Activated T-cell treated with anti-CD3 and anti-CD28 coated beads, Interleukin-2, amount 50 U/mL, for 1 hour (primary cell): ENCODE data around the gene FAM110D.

Source experiments
- DNase-seq: peaks from one replicate; pipeline ENCODE4 v3.0.0-alpha.2; 2020

Gene FAM110D

GRCh38 chr1:26130695-26131094, 28.2 kb upstream of the FAM110D start:
- DNase-seq, result no peak

GRCh38 chr1:26132128-26132833, 26.6 kb upstream of the FAM110D start:
- no peak for DNase-seq

- no peak for DNase-seq
These were observed 26.1 kb upstream of the FAM110D start for GRCh38 chr1:26132834-26133167.

- no peak for DNase-seq
These were observed 24.4 kb upstream of the FAM110D start for GRCh38 chr1:26134466-26134865.

- DNase-seq, result no peak
These were observed 19.8 kb upstream of the FAM110D start for GRCh38 chr1:26138974-26139558.

GRCh38 chr1:26142159-26142558, 16.7 kb upstream of the FAM110D start:
- DNase-seq, result no peak

- peak; percentile 74 for DNase-seq
These were observed 13.6 kb upstream of the FAM110D start for GRCh38 chr1:26145041-26145959.

- DNase-seq, result no peak
These were observed 13.0 kb upstream of the FAM110D start for GRCh38 chr1:26145960-26146294.

GRCh38 chr1:26148887-26149286, 10.0 kb upstream of the FAM110D start:
- no peak for DNase-seq

GRCh38 chr1:26153966-26154532, 4.8 kb upstream of the FAM110D start:
- no peak for DNase-seq

- DNase-seq, result no peak
These were observed 4.1 kb upstream of the FAM110D start for GRCh38 chr1:26154750-26155149.

GRCh38 chr1:26155370-26156284, 3.3 kb upstream of the FAM110D start:
- DNase-seq, result no peak

GRCh38 chr1:26156285-26157038, 2.4 kb upstream of the FAM110D start:
- no peak for DNase-seq

- no peak for DNase-seq
These were observed 490 bp upstream of the FAM110D start for GRCh38 chr1:26158271-26158907.

GRCh38 chr1:26159743-26160039, 812 bp downstream of the FAM110D start:
- DNase-seq, result no peak

GRCh38 chr1:26160527-26161414, 1.9 kb downstream of the FAM110D start:
- no peak for DNase-seq

- DNase-seq, result peak; percentile 55
These were observed 2.7 kb downstream of the FAM110D start for GRCh38 chr1:26161415-26162219.

GRCh38 chr1:26162220-26162709, 3.4 kb downstream of the FAM110D start:
- DNase-seq, result no peak

- DNase-seq, result no peak
These were observed 4.8 kb downstream of the FAM110D start for GRCh38 chr1:26163684-26164035.
